Suprapubic skin (tissue), 4 donors: ENCODE data around the gene TMBIM4. TPM values are rescaled to one million over a fixed set of nuclear protein-coding genes. Genes with fewer than 3 reads are reported as not detected.

Source experiments
- DNase-seq, 2 donors: peaks; one replicate each; pipeline ENCODE4 v3.0.0-alpha.2; 2019; ENCODE audit warnings: low spot score in 2 of 2
- H3K27ac ChIP-seq: fragments of 200-600 bp; sonication (generic); one replicate; pipeline ENCODE4 v1.5.1; 2019
- H3K27me3 ChIP-seq: fragments of 200-600 bp; sonication (generic); one replicate; pipeline ENCODE4 v1.5.1; 2019
- H3K36me3 ChIP-seq: fragments of 200-600 bp; sonication (generic); one replicate; pipeline ENCODE4 v1.5.1; 2019
- H3K4me1 ChIP-seq: fragments of 200-600 bp; sonication (generic); one replicate; pipeline ENCODE4 v1.5.1; 2019
- H3K4me3 ChIP-seq: fragments of 200-600 bp; sonication (generic); one replicate; pipeline ENCODE4 v1.5.1; 2019; ENCODE audit warnings: mild to moderate bottlenecking
- H3K9me3 ChIP-seq: fragments of 200-600 bp; sonication (generic); one replicate; pipeline ENCODE4 v1.5.1; 2019
- EP300 ChIP-seq: sonication (generic); formaldehyde crosslinking; IDR thresholded peaks from one replicate; pipeline ENCODE4 v1.6.1; 2017; ENCODE audit warnings: antibody characterized with exemption
- POLR2A ChIP-seq, 2 donors: fragments of 450-650 bp; IDR thresholded peaks; one replicate each; pipeline ENCODE4 v1.6.1; 2017; ENCODE audit warnings: antibody characterized with exemption in 2 of 2, mild to moderate bottlenecking in 2 of 2, moderate library complexity in 2 of 2
- POLR2AphosphoS5 ChIP-seq, 3 donors: sonication (generic); formaldehyde crosslinking; IDR thresholded peaks; one replicate each; pipeline ENCODE4 v1.6.1; 2017; ENCODE audit warnings: antibody characterized with exemption in 3 of 3
- WGBS: methylation state at CpG from one replicate; pipeline ENCODE4 v1.1.5; 2018; 5-methylcytosine and 5-hydroxymethylcytosine counted together
- total RNA-seq, 4 donors: library from RNA; depleted of rRNA; stranded (reverse); fragments of >200 nt; gene quantifications; one replicate each; pipeline ENCODE4 v1.1.0, GENCODE V29; 2016
- TF ChIP-seq, protein P1 (sequence below), 2 donors: fragments of 200-600 bp in 1 of 2; fragments of 450-650 bp in 1 of 2; sonication (generic) in 1 of 2; IDR thresholded peaks; one replicate each; pipeline ENCODE4 v1.5.1; 2016 to 2019; ENCODE audit warnings: antibody characterized with exemption in 2 of 2, mild to moderate bottlenecking in 1 of 2, moderate library complexity in 1 of 2

The TMBIM4 gene
- total RNA-seq, 4 donors from 2014 or later: 48.6 to 136 (median 108) TPM

DNA sequence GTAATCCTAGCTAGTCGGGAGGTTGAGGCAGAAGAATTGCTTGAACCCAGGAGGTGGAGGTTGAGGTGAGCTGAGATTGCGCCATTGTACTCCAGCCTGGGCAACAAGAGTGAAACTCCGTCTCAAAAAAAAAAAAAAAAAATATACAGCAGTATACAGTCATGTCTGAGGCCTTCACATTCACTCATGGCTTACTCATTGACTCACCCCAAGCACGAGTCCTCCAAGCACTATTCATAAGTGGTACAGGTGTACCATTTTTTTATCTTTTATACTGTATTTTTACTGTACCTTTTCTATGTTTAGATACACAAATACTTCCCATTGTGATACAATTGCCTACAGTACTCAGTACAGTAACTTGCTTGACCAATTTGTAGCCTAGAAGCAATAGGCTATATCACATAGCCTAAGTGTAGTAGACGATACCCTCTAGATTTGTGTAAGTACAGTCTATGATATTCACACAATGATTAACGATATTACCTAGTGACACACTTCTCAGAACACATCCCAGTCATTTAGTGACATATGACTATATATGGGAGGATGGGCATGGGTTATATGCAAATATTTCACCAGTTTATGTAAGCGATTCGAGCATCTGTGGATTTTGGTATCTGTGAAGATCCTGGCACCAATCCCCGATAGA, 51.4 kb downstream of the TMBIM4 start:
- no peak for DNase-seq
- Histone ChIP-seq H3K4me3 (no peak overlapping the region), H3K9me3 (no peaks in the 10 kb centered on the region), H3K36me3 (peaks cover 21% of the 10 kb centered on the region), H3K4me1 (peaks cover 4% of the 10 kb centered on the region), H3K27me3 (no peaks in the 10 kb centered on the region), H3K27ac (no peak overlapping the region)
- 95% methylated on average over 9 of the region's 9 CpGs for WGBS
- TF ChIP-seq POLR2A (IDR thresholded peaks at IDR 0.05) (no peak), POLR2AphosphoS5 (IDR thresholded peaks at IDR 0.05) (no peak), EP300 (no peak)
- TF ChIP-seq, protein P1, sequence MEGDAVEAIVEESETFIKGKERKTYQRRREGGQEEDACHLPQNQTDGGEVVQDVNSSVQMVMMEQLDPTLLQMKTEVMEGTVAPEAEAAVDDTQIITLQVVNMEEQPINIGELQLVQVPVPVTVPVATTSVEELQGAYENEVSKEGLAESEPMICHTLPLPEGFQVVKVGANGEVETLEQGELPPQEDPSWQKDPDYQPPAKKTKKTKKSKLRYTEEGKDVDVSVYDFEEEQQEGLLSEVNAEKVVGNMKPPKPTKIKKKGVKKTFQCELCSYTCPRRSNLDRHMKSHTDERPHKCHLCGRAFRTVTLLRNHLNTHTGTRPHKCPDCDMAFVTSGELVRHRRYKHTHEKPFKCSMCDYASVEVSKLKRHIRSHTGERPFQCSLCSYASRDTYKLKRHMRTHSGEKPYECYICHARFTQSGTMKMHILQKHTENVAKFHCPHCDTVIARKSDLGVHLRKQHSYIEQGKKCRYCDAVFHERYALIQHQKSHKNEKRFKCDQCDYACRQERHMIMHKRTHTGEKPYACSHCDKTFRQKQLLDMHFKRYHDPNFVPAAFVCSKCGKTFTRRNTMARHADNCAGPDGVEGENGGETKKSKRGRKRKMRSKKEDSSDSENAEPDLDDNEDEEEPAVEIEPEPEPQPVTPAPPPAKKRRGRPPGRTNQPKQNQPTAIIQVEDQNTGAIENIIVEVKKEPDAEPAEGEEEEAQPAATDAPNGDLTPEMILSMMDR (IDR thresholded peaks at IDR 0.05): no peak

DNA sequence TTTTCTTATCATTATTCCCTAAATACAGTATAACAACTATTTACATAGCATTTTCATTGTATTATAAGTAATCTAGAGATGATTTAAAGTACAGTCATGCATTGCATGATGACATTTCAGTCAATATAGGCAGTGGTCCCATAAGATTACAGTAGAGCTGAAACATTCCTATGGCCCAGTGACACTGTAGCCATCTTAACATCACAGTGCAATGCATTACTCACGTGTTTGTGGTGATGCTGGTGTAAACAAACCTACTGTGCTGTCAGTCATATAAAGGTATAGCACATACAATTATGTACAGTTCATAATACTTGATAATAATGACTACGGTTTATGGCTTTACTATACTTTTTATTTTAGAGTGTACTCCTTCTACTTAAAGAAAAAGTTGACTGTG, 52.6 kb downstream of the TMBIM4 start:
- H3K4me3 ChIP-seq: no peak overlapping the region
- TF ChIP-seq, protein P1 (IDR thresholded peaks at IDR 0.05): no peak
- TF ChIP-seq EP300: no peak
- TF ChIP-seq POLR2A (IDR thresholded peaks at IDR 0.05): no peak
- TF ChIP-seq POLR2AphosphoS5 (IDR thresholded peaks at IDR 0.05): no peak
- whole genome bisulfite sequencing: 84% methylated on average over 2 of the region's 2 CpGs
- no peak for DNase-seq
- peaks cover 10% of the 10 kb centered on the region for H3K36me3 ChIP-seq
- H3K4me1 ChIP-seq: peaks cover 4% of the 10 kb centered on the region
- H3K27ac ChIP-seq: no peak overlapping the region
- no peaks in the 10 kb centered on the region for H3K27me3 ChIP-seq
- H3K9me3 ChIP-seq: no peaks in the 10 kb centered on the region

DNA sequence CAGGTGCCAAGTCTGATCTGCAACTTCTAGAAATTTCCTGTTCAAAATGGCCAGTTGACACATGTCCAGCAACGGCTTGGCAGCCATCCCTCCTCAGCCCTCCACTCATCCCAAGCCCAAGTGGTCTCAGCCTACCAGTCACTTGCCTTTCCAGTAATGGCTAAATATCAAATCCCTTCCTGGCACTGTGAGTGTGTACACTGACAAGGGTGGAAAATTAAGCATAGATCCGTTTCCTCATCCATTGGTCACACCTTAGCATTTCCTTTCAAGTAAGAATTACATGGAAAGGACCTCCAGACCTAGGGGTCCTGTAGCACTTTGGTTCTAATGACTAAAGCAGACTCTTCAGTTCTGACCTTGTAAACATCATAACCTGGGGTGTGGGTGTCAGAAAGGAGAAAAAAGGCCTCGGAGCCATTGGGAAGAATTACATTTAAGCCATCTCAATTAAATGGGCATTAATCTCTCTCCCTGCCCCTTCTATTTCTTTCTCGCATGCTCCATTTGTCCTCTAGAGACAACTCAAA, 54.7 kb downstream of the TMBIM4 start:
- WGBS: 72% methylated on average over 4 of the region's 4 CpGs
- Histone ChIP-seq H3K27me3 (no peaks in the 10 kb centered on the region), H3K27ac (no peak overlapping the region), H3K4me1 (peaks cover 4% of the 10 kb centered on the region), H3K4me3 (no peak overlapping the region), H3K36me3 (no peaks in the 10 kb centered on the region), H3K9me3 (no peaks in the 10 kb centered on the region)
- TF ChIP-seq, protein P1 (IDR thresholded peaks at IDR 0.05): no peak
- TF ChIP-seq EP300 (no peak), POLR2AphosphoS5 (IDR thresholded peaks at IDR 0.05) (no peak), POLR2A (IDR thresholded peaks at IDR 0.05) (no peak)
- DNase-seq: no peak

DNA sequence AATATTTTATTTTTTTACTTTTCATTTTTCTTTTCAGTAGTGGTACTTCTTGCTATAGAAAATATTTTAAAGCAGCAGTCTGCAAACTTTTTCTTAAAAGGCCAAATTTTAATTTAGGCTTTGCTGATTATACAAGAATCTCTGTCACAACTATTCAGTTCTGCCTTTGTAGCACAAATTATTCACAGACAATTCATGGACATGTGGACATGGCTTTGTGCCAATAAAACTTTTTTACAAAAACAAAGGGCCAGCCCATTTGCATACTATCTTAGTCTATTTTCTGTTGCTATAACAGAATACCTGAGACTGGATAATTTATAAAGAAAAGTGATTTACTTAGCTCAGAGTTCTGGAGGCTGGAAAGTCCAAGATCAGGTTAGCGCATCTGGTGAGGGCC, 56.3 kb downstream of the TMBIM4 start:
- Histone ChIP-seq H3K27me3 (no peaks in the 10 kb centered on the region), H3K4me1 (no peaks in the 10 kb centered on the region), H3K36me3 (no peaks in the 10 kb centered on the region), H3K4me3 (no peak overlapping the region), H3K27ac (no peak overlapping the region), H3K9me3 (no peaks in the 10 kb centered on the region)
- no peak for DNase-seq
- TF ChIP-seq, protein P1 (IDR thresholded peaks at IDR 0.05): no peak
- TF ChIP-seq POLR2AphosphoS5 (IDR thresholded peaks at IDR 0.05): no peak
- TF ChIP-seq POLR2A (IDR thresholded peaks at IDR 0.05): no peak
- 100% methylated on average over 1 of the region's 1 CpG for WGBS

DNA sequence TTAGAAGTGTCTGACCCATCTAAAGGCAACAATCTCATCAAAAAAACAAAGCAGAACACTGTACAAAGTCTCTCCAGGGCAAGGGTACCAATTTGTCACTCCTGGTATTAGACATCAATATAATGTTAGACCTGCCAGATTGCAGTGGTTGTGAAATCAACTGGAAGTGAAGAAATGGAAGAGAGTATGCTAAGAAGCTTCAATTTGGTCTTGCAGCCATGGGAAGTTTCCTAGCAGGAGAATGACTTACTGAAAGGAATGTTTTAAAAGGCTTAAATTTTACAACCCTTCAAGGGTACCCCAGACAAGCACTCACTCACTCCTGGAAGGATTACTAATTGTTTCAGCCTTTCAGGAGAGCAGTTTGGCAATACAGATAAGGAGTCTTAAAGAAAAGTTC, 58.2 kb downstream of the TMBIM4 start:
- H3K4me1 ChIP-seq: peaks cover 2% of the 10 kb centered on the region
- no peaks in the 10 kb centered on the region for H3K27me3 ChIP-seq
- DNase-seq: no peak
- H3K9me3 ChIP-seq: no peaks in the 10 kb centered on the region
- H3K4me3 ChIP-seq: no peak overlapping the region
- H3K27ac ChIP-seq: no peak overlapping the region
- H3K36me3 ChIP-seq: no peaks in the 10 kb centered on the region
- TF ChIP-seq POLR2AphosphoS5 (IDR thresholded peaks at IDR 0.05) (no peak), POLR2A (IDR thresholded peaks at IDR 0.05) (no peak), EP300 (no peak)
- TF ChIP-seq, protein P1 (IDR thresholded peaks at IDR 0.05): no peak
